Neural progenitor cell (in vitro differentiated cells): Measurements from ENCODE around the gene TLCD1.

Experiments used
- CTCF ChIP-seq: fragments of 200-600 bp; sonication (generic); IDR thresholded peaks from 2 replicates; pipeline ENCODE4 v1.5.1; 2017; ENCODE audit warnings: antibody characterized with exemption, mild to moderate bottlenecking
- EZH2 ChIP-seq: fragments of 200-600 bp; sonication (generic); IDR thresholded peaks from 2 replicates; pipeline ENCODE4 v1.6.1; 2017; ENCODE audit warnings: antibody characterized with exemption, mild to moderate bottlenecking, moderate library complexity
- EZH2phosphoT487 ChIP-seq: fragments of 200-600 bp; sonication (generic); IDR thresholded peaks from 2 replicates; pipeline ENCODE4 v1.6.1; 2017; ENCODE audit warnings: antibody characterized with exemption

GRCh38 chr17:28741358-28742349 is 15.6 kb upstream of the TLCD1 start:
- TF ChIP-seq CTCF = no peak
- TF ChIP-seq EZH2 = no peak
- TF ChIP-seq EZH2phosphoT487 = no peak
